GM18909 (cell line): ENCODE measurements around the gene TMEM37.

ENCODE experiments used
- ATAC-seq: cut with Tn5 transposase; IDR thresholded peaks from one replicate; pipeline ENCODE4 v1.9.1; 2021; ENCODE audit warnings: mild to moderate bottlenecking; ENCODE audit not compliant: unreplicated experiment, poor library complexity

The TMEM37 gene

DNA sequence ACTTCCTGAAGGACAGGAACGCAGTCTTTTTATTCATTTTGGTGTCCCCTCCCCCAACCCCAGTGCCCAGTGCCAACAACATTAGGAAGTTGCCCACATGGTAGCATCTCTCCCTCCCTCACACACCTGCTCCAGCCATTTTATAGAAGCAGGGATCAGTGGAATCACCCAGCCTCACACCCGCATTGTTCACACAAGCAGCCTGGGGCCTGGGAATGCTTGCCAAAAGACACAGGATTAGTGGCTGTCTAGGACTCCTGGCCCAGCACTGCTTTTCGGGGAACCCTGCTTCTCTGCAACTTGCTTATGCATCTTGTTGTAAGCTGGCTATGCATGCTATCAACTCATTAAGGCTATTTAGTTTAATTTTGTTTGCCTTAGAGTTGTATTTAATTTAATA, 17.9 kb downstream of the TMEM37 start:
- ATAC-seq = no peak

DNA sequence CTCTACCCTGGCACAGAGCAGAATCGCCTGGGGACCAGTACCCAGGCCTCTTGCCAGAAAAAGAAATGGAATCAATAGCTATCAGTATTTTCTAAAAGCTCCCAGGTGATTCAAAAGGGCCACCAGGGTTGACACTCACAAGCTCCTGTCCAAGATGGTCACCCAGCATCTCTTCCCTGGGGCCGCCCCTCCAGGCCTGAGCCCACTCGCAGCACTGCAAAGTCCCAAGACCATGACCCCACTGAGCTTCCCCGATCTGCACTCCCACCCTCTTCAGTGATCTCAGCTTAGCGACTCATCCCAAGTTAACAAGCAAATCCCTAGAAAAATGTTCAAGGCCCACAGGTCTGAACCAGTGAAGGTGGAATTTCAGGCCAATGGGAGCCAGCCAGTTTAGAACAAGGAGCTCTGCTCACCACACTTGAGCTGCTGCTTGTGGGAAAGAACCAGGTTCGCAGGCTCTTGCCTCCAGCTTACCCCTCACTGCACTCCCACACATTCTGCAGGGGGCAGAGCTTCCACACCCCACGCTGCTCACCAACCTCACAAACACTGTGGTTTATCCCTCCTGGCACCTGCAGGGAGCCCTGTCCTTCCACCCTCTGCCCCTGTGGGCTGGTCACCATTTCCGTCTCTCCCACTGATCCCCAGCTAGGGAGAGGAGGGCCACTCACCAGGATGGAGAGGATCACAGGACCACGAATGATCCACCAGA, 19.8 kb downstream of the TMEM37 start:
- no peak for ATAC-seq

DNA sequence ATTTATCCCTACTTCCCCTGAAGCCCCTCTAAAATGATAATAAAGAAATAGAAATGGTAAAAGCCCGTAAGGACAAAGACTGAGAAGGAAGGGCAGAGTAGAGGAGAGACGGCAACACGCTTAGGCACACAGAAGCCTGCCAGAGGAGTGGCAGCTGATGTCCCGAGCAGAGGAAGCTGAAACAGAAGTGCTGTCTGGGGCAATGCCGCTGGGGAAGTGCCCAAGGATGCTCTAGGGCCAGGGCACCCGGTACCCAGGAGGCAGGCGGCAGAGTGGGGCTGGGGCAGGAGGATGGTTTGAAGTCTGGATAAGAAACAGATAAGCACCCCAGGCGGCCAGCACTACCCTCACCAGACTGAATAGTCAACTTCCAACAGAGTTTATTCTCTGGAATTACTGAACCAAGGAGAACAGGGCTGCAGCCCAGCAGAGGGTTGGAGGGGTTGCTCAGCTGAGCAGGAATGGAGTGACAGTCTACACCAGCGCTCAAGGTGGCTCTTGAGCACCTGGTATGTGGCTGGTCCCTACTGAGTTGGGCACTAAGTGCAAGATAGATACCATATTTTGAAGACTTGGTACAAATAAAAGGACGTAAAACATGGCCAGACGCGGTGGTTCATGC, 22.4 kb downstream of the TMEM37 start:
- no peak for ATAC-seq

DNA sequence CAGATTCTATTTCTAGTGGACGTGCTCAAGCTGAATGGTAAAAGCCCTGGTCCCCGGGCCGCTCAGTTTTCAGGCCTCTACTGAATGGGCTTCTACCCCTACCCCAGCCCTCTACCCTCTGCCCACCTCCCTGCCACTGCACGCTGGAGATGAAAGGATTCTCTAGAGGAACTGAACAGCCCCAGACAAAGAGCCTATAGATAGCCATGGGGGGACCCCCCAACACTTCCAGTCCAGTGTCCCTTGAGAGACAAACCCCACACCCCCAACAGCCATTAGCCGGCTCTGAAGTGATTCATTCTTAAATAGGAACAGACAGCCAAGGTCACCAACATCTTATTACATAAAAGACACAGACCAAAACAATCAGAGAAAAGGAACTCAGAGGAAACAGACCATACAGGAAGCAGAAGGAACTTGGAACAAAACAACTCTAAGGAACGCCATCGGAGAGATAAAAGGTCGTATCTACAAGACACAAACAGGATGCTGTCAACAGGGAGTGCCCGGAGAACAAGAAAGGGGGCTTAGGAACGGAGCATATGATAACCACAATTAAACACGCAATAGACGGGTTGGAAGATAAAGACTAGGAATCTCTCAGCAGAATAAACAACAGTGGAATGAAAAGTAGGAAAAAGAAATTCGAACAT, 23.5 kb downstream of the TMEM37 start:
- ATAC-seq = no peak

DNA sequence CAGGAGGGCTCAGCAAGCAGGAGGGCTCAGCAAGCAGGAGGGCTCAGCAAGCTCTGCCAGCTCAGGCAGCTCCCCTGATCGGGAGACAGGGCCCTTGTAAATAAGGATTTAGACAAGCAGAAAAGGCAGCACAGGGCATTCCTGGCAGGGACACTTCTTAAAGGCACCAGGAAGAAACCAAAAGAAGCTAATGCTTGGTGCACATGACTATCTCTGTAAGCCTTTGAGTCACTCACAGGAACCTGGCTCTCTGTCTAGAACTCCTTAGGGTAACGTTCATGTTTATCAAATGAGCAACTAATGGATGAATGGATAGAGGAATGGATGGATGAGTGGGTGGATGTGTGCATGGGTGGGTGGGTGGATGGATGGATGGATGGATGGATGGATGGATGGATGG, 28.4 kb downstream of the TMEM37 start:
- no peak for ATAC-seq

DNA sequence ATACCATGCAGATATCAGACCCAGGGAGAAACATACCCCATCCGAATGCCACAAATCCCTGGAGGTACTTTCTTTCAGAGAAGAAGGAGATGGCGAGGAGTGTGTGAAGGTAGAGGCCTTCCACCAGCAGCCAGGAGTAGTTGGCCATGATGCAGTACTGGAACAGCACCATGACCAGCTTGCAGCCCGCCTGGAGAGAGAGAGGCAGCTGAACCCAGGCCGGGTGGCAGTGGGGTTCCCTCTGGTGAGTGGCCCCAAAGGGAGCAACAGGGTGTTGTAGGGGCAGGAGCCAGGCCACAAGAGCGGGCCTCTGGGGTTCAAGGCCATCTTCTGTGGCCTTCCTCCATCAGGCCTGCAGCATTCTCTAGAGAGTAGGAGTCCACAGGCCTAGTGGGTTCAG, 30.2 kb downstream of the TMEM37 start:
- ATAC-seq = no peak

DNA sequence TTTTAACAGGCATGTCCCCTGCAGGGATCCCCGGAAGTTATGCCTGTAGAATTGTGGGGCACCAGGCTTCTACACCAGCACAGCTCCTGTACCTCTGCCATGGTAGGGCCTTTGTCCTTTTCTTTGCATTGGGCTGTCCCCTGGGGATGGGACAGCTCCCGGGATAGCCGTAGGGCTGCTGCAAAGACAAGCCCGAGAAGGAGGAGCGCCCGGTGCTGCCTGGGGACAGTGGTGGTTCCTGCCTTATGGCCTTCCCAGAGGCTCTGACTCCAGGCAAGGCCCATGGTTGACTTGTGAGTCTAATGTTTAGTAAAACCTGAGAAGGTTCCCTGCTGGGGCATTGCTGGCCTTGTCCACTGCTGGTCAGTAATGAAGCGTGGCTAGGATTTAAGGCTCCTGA, 30.9 kb downstream of the TMEM37 start:
- no peak for ATAC-seq

DNA sequence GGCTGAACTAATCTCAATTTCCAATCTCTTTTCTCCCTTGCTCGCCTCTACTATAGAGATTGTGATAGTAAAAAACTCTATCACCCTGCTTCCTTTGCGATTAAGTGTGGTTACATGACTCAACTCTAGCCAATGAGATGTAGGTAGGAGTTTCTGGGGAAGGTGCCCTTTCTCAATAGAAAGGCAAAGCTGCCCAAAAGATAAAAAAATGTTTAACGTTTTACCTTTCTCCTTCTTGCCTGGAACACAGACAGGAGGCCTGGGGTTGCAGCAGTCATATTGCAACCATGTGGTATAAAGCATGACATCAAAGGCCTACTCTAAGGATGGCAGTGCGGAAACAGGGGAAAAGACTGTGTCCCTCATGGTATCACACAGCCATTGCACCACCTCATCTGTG, 31.5 kb downstream of the TMEM37 start:
- no peak for ATAC-seq

DNA sequence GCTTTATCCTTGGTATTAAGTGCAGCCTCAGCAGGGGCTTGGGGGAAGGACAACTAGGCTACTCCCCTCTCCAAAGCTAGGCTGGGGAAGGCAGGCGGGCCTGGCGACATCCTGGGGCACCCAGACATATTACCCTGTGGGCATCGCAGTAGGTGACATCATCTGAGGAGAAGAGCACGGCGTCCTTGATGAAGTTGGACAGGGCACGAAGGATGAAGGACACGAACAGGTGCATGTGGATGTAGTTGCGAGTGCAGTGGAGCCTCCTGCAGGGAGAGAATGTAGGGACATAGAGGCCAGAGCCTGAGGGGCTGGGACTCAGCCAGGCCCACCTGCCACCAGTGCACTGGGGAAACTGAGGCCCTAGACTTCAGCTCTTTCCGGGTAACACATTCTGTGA, 32.3 kb downstream of the TMEM37 start:
- ATAC-seq = no peak

DNA sequence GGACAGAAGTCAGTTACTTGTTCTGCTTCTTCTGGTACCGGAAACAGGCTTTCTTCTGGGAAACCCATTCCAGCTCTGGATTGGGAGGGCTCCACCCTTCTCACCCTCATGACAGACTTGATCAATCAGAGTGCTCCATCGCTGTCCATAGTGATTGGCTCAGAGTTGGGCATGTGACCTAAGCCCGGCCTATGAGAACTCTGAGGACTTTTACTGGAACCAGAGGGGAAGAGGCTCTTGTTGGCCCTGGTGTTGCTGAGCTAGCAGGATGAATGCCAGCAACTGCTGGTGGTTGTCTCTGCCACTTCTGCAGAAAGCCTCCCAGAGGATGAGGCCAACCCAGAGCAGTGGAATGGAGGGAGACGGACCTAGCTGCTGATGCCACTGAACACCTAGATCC, 33.3 kb downstream of the TMEM37 start:
- ATAC-seq = no peak

DNA sequence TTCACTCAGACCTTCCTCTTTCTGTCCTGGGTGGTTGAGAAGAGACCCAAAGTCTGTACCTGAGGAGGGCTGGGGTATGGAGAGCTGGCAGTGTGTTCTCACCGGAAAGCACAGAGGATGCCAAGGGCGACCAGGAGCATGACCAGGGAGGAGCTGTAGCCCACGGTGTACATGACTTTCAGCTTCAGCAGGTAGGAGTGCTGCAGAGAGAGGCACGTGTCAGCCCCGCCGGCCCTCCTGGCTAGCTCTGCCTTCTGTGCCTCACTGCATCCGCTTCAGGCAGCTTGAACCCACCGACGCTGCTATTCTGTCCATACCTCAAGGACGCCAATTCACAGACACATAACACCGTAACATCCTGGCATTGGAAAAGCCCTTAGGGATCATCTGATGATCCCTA, 34.0 kb downstream of the TMEM37 start:
- no peak for ATAC-seq

DNA sequence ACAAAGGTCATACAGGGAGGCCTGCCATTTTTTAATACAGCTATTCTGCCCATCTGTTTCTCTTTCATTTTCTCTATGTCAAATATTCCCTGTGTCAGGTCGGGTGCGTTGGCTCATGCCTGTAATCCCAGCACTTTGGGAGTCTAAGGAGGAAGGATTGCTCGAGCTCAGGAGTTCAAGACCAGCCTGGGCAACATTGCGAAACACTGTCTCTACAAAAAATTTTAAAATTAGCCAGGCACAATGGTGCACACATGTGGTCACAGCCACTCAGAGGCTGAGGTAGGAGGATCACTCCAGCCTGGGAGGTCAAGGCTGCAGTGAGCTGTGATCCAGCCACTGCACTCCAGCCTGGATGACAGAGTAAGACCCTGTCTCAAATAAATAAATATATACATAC, 34.7 kb downstream of the TMEM37 start:
- no peak for ATAC-seq

DNA sequence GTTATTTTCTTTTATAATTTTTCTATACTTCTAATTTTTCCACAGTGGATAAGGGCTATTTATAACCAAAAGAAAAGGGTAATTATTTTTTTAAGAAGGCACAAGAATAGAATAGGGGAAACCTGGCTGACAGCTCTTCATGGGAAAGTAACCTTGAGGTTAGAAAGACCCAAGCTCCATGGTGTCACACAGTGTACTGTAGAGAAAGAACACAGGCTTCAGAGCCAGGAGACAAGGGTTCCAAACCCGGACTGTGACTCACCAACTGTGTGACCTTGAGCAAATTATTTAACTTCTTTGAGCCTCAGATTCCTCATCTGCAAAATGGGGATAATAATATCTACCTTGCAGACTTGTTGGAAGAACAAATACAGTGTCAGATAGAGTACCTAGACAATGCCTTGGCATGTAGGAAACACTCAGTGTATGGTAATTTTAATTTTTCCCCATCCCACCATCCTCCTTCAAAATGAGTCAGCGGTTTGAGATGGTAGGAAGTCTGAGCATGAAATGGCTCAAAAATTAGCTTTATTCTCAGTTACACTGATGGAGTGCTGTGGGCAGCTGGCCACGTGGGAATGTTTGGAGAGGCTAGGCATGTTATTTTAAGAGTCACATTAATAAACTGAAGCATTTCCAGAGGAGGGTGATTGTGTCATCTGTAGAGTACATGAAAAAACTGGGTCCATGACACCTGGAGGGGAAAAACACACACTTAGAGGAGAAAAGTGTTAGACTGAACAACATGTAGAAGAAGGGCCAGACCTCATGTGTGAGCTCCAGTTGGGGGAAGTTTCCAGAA, 36.7 kb downstream of the TMEM37 start:
- ATAC-seq = no peak

DNA sequence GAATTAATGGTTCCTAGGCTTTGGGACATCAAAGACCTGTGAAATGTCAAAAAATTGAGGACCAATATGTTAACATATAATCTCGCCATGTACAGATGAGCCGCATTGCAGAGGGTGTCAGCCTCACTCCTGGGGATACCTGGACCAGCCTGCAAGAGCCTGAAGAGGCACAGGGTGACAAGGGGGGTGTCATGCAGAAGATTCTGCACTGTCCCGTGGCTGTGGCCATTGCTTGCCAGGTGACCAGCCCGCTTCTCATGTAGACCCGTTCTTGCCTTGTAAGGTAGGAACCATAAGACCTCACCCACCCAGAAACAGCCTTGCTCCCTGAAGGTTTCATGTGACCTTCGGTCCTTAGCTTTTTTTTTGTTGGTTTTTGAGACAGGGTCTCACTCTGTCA, 37.5 kb downstream of the TMEM37 start:
- no peak for ATAC-seq

DNA sequence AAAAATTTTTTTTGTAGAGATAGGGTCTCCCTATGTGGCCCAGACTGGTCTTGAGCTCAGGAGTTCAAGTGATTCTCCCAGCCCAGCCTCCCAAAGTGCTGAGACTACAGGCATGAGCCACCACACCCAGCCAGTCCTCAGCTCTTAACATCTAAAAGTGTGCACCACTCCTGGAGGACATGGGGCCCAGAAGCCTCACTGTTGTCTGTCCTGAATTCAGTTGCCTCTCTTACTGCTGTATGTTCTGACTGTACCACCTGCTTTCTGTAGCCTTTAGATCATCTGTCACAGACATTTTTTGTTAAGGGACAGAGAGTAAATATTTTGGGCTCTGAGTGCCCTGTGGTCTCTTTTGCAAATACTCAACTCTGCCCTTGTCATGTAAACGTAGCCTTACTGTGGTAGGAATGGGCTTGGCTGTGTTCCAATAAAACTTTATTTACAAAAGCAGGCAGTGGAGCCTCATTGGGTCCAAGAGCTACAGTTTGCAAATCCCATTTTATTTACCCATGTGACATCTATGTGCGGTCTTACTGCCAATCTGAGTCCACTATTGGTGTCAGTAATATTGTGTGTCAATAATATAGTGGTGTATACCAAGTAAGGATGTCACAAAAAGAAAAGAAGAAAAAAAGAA, 38.1 kb downstream of the TMEM37 start:
- no peak for ATAC-seq

DNA sequence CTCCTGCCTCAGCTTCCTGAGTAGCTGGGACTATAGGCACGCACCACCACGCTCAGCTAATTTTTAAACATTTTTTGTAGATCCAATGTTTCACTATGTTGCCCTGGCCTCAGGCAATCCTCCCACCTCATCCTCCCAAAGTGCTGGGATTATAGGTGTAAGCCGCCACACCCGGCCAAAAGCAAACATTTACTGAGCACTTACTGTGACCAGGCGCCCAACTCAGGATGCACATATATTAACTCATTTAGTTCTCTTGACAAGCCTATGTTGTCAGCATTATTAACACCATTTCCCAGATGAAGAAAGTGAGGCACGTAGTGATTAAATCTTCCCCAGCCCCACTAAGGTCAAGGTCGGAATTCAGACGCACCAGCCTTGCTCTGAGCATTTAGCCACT, 41.1 kb downstream of the TMEM37 start:
- no peak for ATAC-seq

DNA sequence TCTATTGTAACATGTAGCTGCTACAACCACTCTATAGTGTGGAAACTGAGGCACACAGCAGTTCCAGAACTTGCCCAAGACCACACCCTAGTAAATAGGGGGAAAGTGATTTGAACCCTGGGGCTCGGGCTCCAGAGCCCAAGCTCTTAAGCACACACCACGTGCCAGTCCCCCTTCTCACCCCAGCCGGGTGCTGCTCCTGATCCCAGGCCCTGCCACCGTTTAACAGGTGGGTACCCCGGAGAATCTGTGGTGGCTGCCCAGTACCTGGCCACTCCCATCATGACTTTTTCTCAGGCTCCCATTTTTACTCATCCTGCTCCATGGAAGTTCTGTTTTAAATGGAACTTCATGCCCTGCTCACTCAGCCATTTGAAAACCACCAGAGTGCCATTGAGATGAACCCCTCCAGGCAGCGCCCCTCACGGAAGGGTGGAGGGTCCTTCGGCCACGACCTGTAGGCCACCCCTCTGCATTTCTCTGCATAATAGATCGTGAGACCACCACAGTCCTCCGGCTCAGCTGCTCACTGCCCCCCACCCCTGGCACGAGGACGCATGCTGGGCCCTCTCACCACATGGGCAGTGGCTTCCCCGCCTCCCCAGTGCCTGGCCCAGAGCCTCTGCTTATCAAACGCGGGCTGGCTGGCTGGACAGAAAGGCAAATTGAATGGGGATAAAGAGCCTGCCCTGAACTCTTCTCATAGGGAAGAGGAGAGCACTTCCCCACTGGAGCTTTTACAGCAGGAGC, 42.1 kb downstream of the TMEM37 start:
- no peak for ATAC-seq

DNA sequence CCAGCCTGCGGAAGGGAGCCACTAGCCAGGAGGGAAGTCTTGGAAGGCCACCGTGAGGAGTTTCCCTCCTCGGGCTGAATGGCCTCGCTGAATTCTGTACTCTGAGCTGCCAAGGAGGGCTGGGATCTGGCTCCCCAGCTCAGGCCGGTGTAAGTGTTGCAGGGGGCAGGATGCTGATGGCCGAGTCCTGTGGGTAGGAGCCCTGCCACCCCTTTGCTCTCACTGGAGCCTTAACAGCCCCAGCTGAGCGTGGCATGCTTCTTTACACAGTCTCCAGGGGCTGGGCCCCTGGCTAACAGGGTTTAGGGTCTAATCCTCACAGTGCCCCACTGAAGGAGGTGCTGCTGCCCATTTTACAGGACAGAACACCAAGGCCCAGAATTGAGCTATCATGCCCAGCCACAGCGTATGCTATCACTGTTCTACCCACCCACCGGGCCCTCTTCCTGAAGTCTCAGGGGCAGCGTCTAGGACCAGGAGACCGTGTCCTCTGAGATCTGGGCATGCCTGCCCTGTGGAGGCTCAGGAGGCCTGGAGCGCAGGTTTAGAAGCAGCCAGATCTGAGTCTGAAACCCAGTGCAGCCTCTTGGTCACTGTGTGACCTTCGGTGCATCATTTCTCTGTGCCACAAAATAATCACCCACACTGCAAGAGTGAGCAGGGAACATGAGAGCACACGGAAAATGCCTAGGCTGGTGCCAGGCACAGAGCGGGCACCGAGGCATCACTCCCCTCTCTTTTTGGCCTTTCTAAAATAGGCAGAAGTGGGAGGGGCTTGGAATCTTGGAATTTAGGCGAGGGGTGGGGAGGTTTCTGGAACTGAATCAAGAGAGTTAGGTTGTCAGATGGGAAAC, 42.9 kb downstream of the TMEM37 start:
- ATAC-seq = no peak

DNA sequence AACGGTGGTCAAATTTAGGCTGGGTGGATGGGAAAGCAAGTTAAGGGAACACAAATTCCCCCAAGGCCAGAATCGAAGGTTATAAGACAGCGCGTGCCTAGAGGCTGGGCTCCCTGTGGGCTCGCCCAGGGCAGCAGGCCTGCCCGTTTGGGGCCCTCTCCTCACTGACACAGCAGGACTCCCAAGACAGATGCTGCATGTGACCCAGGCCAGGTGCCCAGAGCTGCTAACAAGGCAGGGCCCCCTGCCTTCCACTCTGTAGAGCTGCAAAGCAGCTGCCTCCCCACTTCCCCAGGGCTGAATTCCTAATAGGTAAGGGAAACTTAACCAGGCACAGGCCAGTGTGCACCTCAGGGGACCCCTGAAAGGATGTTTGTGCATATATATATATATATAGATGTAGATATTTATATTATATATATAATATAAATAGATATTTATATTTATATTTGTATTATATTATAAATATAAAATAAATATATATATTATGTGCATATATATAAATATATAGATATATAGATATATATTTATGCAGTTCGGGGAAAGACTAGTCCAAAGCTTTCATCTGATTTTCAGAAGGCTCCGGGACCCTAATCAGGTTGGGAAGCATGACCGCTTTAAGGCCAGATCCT, 43.7 kb downstream of the TMEM37 start:
- no peak for ATAC-seq
